ENCODE data around the gene WWOX. TPM values are rescaled to one million over a fixed set of nuclear protein-coding genes. Genes with fewer than 3 reads are reported as not detected.

Gene WWOX
- total and polyA plus RNA-seq, 2 experiments from 2014 or later: 22.1 to 123 TPM

GRCh38 chr16:78519896-78520295, 420.4 kb downstream of the WWOX start:
- H3K4me1 ChIP-seq (ENCODE audit: low read depth): peaks cover 4% of the 10 kb centered on the region
- H3K36me3 ChIP-seq: no peaks in the 10 kb centered on the region
- DNase-seq (ENCODE audit: low read depth in 1 of 2, low spot score in 1 of 2): no peak
- TF ChIP-seq, protein P1, sequence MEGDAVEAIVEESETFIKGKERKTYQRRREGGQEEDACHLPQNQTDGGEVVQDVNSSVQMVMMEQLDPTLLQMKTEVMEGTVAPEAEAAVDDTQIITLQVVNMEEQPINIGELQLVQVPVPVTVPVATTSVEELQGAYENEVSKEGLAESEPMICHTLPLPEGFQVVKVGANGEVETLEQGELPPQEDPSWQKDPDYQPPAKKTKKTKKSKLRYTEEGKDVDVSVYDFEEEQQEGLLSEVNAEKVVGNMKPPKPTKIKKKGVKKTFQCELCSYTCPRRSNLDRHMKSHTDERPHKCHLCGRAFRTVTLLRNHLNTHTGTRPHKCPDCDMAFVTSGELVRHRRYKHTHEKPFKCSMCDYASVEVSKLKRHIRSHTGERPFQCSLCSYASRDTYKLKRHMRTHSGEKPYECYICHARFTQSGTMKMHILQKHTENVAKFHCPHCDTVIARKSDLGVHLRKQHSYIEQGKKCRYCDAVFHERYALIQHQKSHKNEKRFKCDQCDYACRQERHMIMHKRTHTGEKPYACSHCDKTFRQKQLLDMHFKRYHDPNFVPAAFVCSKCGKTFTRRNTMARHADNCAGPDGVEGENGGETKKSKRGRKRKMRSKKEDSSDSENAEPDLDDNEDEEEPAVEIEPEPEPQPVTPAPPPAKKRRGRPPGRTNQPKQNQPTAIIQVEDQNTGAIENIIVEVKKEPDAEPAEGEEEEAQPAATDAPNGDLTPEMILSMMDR (IDR thresholded peaks at IDR 0.05; ENCODE audit: low read depth, low read length): no peak
- H3K27ac ChIP-seq: no peak overlapping the region
- no peaks in the 10 kb centered on the region for H3K9me3 ChIP-seq (ENCODE audit: low read depth)
- no peaks in the 10 kb centered on the region for H3K27me3 ChIP-seq
- H3K4me3 ChIP-seq: no peak overlapping the region

- no peaks in the 10 kb centered on the region for H3K9me3 ChIP-seq (ENCODE audit: low read depth)
- peaks cover 4% of the 10 kb centered on the region for H3K4me1 ChIP-seq (ENCODE audit: low read depth)
- DNase-seq (ENCODE audit: low read depth in 1 of 2, low spot score in 1 of 2): no peak
- no peaks in the 10 kb centered on the region for H3K27me3 ChIP-seq
- no peaks in the 10 kb centered on the region for H3K36me3 ChIP-seq
- H3K4me3 ChIP-seq: no peak overlapping the region
- H3K27ac ChIP-seq: no peak overlapping the region
- TF ChIP-seq, protein P1 (IDR thresholded peaks at IDR 0.05; ENCODE audit: low read depth, low read length): no peak
These were observed 421.0 kb downstream of the WWOX start for GRCh38 chr16:78520470-78520869.

DNA sequence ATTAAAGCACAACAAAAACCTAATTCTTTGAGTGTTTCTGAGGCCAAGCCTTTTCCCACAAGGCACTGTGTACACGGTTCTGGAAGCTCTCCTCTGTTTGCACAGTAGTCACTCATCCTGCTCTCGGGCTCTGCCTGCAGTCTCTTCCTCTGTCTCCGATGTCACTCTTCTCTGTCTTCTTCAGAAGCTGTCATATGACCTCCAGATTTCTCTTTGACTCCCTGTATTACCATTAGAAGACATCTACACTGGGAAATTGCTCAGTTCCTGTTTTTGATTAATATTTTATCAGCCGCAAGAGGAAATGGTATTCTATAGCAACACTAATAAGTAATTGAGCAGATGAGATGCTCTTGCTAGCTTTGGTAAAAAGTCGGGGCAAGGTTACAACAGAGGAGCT, 422.9 kb downstream of the WWOX start:
- Histone ChIP-seq H3K4me1 (ENCODE audit: low read depth) (peaks cover 4% of the 10 kb centered on the region), H3K4me3 (no peak overlapping the region), H3K36me3 (no peaks in the 10 kb centered on the region), H3K9me3 (ENCODE audit: low read depth) (no peaks in the 10 kb centered on the region), H3K27ac (no peak overlapping the region), H3K27me3 (no peaks in the 10 kb centered on the region)
- no peak for DNase-seq (ENCODE audit: low read depth in 1 of 2, low spot score in 1 of 2)
- TF ChIP-seq, protein P1 (IDR thresholded peaks at IDR 0.05; ENCODE audit: low read depth, low read length): no peak

DNA sequence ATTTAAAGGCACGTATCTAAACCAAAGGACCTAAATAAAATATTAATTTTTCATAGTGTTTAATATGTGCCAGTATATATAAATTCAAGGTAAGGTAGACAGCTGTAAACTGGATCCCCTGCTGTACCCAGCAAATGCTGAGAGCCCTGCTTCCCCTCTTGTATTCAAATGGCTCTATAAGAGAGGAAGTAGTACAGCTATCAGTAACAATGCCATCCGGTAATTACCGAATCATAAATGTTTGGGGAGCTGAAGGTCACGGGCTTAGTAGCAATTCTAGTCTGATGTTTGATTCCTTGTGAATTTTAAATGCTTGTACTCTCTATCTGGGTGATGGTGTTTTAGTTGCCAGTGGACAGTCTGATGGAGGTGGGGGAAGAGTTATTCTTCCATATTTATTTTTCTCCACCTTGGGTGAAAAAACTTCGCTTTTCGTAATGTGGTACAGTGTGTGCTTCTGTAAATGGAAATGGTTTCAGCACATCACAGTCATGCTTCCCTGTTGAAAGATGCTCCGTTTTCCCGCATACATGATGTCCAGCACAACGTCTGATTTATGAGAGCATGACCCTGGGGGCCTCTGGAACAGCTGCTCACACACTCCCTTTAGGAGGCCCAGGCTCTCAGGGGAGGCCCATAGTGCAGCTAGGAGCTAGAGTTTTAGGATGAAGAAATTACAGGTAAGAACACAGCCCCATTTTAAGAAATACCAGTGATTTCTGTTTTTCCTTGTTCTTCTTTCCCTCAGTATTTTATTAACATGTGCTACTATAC, 423.9 kb downstream of the WWOX start:
- no peaks in the 10 kb centered on the region for H3K9me3 ChIP-seq (ENCODE audit: low read depth)
- no peaks in the 10 kb centered on the region for H3K36me3 ChIP-seq
- no peak overlapping the region for H3K27ac ChIP-seq
- DNase-seq (ENCODE audit: low read depth in 1 of 2, low spot score in 1 of 2): no peak
- H3K4me1 ChIP-seq (ENCODE audit: low read depth): peaks cover 4% of the 10 kb centered on the region
- H3K4me3 ChIP-seq: no peak overlapping the region
- TF ChIP-seq, protein P1 (IDR thresholded peaks at IDR 0.05; ENCODE audit: low read depth, low read length): no peak
- H3K27me3 ChIP-seq: no peaks in the 10 kb centered on the region

- TF ChIP-seq, protein P1 (IDR thresholded peaks at IDR 0.05; ENCODE audit: low read depth, low read length): no peak
- no peak for DNase-seq (ENCODE audit: low read depth in 1 of 2, low spot score in 1 of 2)
These were observed 424.7 kb downstream of the WWOX start for GRCh38 chr16:78524066-78524595.

More at GRCh38 chr16:78524066-78524595, 424.7 kb downstream of the WWOX start:
- Histone ChIP-seq H3K36me3 (no peaks in the 10 kb centered on the region), H3K9me3 (ENCODE audit: low read depth) (no peaks in the 10 kb centered on the region), H3K4me1 (ENCODE audit: low read depth) (peaks cover 4% of the 10 kb centered on the region), H3K27me3 (no peaks in the 10 kb centered on the region), H3K4me3 (no peak overlapping the region), H3K27ac (no peak overlapping the region)
